H9 (cell line): Measurements from ENCODE around the gene PDZK1IP1. TPM values are rescaled to one million over a fixed set of nuclear protein-coding genes. Genes with fewer than 3 reads are reported as not detected.
"Not testable (repeated sequence)": the region's sequence is repeated elsewhere in the genome, so short reads cannot be mapped to it uniquely, and the experiment has no call there.

Experiments used
- DNase-seq: peaks from one replicate; pipeline ENCODE4 v3.0.0-alpha.2; 2017
- H2AFZ ChIP-seq: one replicate; pipeline ENCODE4 v1.6.1; 2013; ENCODE audit warnings: mild to moderate bottlenecking, low read length, control low read depth, moderate library complexity
- H2AK5ac ChIP-seq: 2 replicates; pipeline ENCODE4 v1.6.1; 2013; ENCODE audit warnings: low read length, control low read depth, mixed read lengths; ENCODE audit not compliant: insufficient read length
- H2BK120ac ChIP-seq: one replicate; pipeline ENCODE4 v1.6.1; 2013; ENCODE audit warnings: low read depth, mild to moderate bottlenecking, low read length, control low read depth, inconsistent platforms; ENCODE audit not compliant: poor library complexity, severe bottlenecking
- H2BK12ac ChIP-seq: 2 replicates; pipeline ENCODE4 v1.6.1; 2013; ENCODE audit warnings: low read length, control low read depth, mixed read lengths, low read depth; ENCODE audit not compliant: insufficient read length
- H2BK15ac ChIP-seq: 2 replicates; pipeline ENCODE4 v1.6.1; 2013; ENCODE audit warnings: low read depth, low read length, control low read depth
- H2BK20ac ChIP-seq: one replicate; pipeline ENCODE4 v1.6.1; 2013; ENCODE audit warnings: low read depth, mild to moderate bottlenecking, low read length, control low read depth, inconsistent platforms; ENCODE audit not compliant: poor library complexity, severe bottlenecking
- H2BK5ac ChIP-seq: 2 replicates; pipeline ENCODE4 v1.6.1; 2013; ENCODE audit warnings: low read length, control low read depth, mixed read lengths; ENCODE audit not compliant: insufficient read length
- H3K14ac ChIP-seq: 2 replicates; pipeline ENCODE4 v1.6.1; 2013; ENCODE audit warnings: low read length, control low read depth; ENCODE audit not compliant: insufficient read depth
- H3K18ac ChIP-seq: 2 replicates; pipeline ENCODE4 v1.6.1; 2013; ENCODE audit warnings: low read depth, mild to moderate bottlenecking, mixed read lengths, low read length, control low read depth; ENCODE audit not compliant: insufficient read length
- H3K23ac ChIP-seq: 2 replicates; pipeline ENCODE4 v1.6.1; 2013; ENCODE audit warnings: low read length, control low read depth, mixed read lengths, low read depth; ENCODE audit not compliant: insufficient read length
- H3K23me2 ChIP-seq: 2 replicates; pipeline ENCODE4 v1.6.1; 2013; ENCODE audit warnings: low read depth, mild to moderate bottlenecking, mixed read lengths, low read length, control low read depth; ENCODE audit not compliant: insufficient read length, poor library complexity, severe bottlenecking
- H3K27ac ChIP-seq: 2 replicates; pipeline ENCODE4 v1.5.1; 2013; ENCODE audit warnings: low read length, control low read depth, mixed read lengths, low read depth; ENCODE audit not compliant: insufficient read length
- H3K27me3 ChIP-seq: 2 replicates; pipeline ENCODE4 v1.6.1; 2013; ENCODE audit warnings: low read length, control low read depth, inconsistent platforms; ENCODE audit not compliant: insufficient read depth
- H3K4ac ChIP-seq: 2 replicates; pipeline ENCODE4 v1.6.1; 2013; ENCODE audit warnings: low read depth, mild to moderate bottlenecking, control low read depth, inconsistent platforms, low read length, moderate library complexity
- H3K4me1 ChIP-seq: 2 replicates; pipeline ENCODE4 v1.6.1; 2013; ENCODE audit warnings: low read length, control low read depth, inconsistent platforms; ENCODE audit not compliant: insufficient read depth
- H3K4me2 ChIP-seq: 2 replicates; pipeline ENCODE4 v1.6.1; 2013; ENCODE audit warnings: low read length, control low read depth, mixed read lengths; ENCODE audit not compliant: insufficient read length, insufficient read depth
- H3K56ac ChIP-seq: 2 replicates; pipeline ENCODE4 v1.6.1; 2013; ENCODE audit warnings: low read depth, mild to moderate bottlenecking, mixed read lengths, low read length, control low read depth; ENCODE audit not compliant: insufficient read length
- H3K79me1 ChIP-seq: 2 replicates; pipeline ENCODE4 v1.6.1; 2013; ENCODE audit warnings: low read depth, mild to moderate bottlenecking, moderate library complexity, low read length, control low read depth, inconsistent platforms; ENCODE audit not compliant: insufficient read depth, poor library complexity, severe bottlenecking
- H3K79me2 ChIP-seq: 2 replicates; pipeline ENCODE4 v1.6.1; 2013; ENCODE audit warnings: low read length, control low read depth, inconsistent platforms; ENCODE audit not compliant: insufficient read depth
- H3K9ac ChIP-seq: 2 replicates; pipeline ENCODE4 v1.6.1; 2013; ENCODE audit warnings: low read length, control low read depth, mixed read lengths; ENCODE audit not compliant: insufficient read length; ENCODE audit errors: extremely low read depth
- H3K9me3 ChIP-seq: one replicate; pipeline ENCODE4 v1.6.1; 2013; ENCODE audit warnings: low read depth, low read length, inconsistent platforms; ENCODE audit not compliant: control insufficient read depth
- H3T11ph ChIP-seq: one replicate; pipeline ENCODE4 v1.6.1; 2013; ENCODE audit warnings: mild to moderate bottlenecking, low read length, control low read depth, inconsistent platforms
- H4K20me1 ChIP-seq: one replicate; pipeline ENCODE4 v1.6.1; 2013; ENCODE audit not compliant: control insufficient read depth, insufficient read length, insufficient read depth
- H4K5ac ChIP-seq: 2 replicates; pipeline ENCODE4 v1.6.1; 2013; ENCODE audit warnings: low read depth, mild to moderate bottlenecking, mixed read lengths, low read length, control low read depth; ENCODE audit not compliant: insufficient read length
- H4K8ac ChIP-seq: replicated peaks from 2 replicates; pipeline ENCODE4 v1.6.1; 2013; ENCODE audit warnings: low read length, control low read depth, mixed read lengths, low read depth; ENCODE audit not compliant: insufficient read length
- H4K91ac ChIP-seq: 2 replicates; pipeline ENCODE4 v1.6.1; 2013; ENCODE audit warnings: low read depth, mild to moderate bottlenecking, moderate library complexity, mixed read lengths, low read length, control low read depth; ENCODE audit not compliant: insufficient read length
- H3K27ac Mint-ChIP-seq, 3 experiments: 2 replicates in 2 of 3; 3 replicates in 1 of 3; pipeline ENCODE4 v1.8.0; 2020 to 2021; ENCODE audit warnings: mixed read lengths in 3 of 3, mild to moderate bottlenecking in 1 of 3, moderate library complexity in 1 of 3
- H3K27me3 Mint-ChIP-seq: 2 replicates; pipeline ENCODE4 v1.8.0; 2021; ENCODE audit warnings: low read depth, mild to moderate bottlenecking, moderate library complexity, mixed read lengths
- H3K36me3 Mint-ChIP-seq, 3 experiments: 2 replicates in 2 of 3; 3 replicates in 1 of 3; pipeline ENCODE4 v1.8.0; 2020 to 2021; ENCODE audit warnings: low read depth in 3 of 3, mixed read lengths in 3 of 3; ENCODE audit not compliant: insufficient read depth in 1 of 3
- H3K4me1 Mint-ChIP-seq, 2 experiments: 2 replicates each; pipeline ENCODE4 v1.8.0; 2020; ENCODE audit warnings: mixed read lengths in 2 of 2
- H3K4me3 Mint-ChIP-seq, 2 experiments: 2 replicates in 1 of 2; 3 replicates in 1 of 2; pipeline ENCODE4 v1.8.0; 2020 to 2021; ENCODE audit warnings: mild to moderate bottlenecking in 2 of 2, mixed read lengths in 2 of 2, moderate library complexity in 1 of 2
- H3K9me3 Mint-ChIP-seq, 2 experiments: 2 replicates in 1 of 2; 3 replicates in 1 of 2; pipeline ENCODE4 v1.8.0; 2020; ENCODE audit warnings: mild to moderate bottlenecking in 2 of 2, mixed read lengths in 2 of 2, moderate library complexity in 1 of 2
- WGBS: extraction: QIAGEN DNeasy Blood & Tissue Kit; methylation state at CpG from one replicate; pipeline ENCODE4 v1.1.7; 2013; ENCODE audit warnings: missing lambda C conversion rate, low lambda C conversion rate, mixed read lengths; ENCODE audit not compliant: insufficient read length; ENCODE audit errors: extremely low coverage; 5-methylcytosine and 5-hydroxymethylcytosine counted together
- total RNA-seq: library from RNA; stranded (reverse); gene quantifications from 2 replicates; pipeline ENCODE4 v1.2.1, GENCODE V29; 2021
- TF ChIP-seq, protein P1 (sequence below): fragments of 200-600 bp; sonication (generic); conservative IDR thresholded peaks from 3 replicates; pipeline ENCODE4 v1.8.0; 2021; ENCODE audit warnings: antibody characterized with exemption, mild to moderate bottlenecking

Gene PDZK1IP1
- total RNA-seq, 1 experiment from 2014 or later, result not detected

DNA sequence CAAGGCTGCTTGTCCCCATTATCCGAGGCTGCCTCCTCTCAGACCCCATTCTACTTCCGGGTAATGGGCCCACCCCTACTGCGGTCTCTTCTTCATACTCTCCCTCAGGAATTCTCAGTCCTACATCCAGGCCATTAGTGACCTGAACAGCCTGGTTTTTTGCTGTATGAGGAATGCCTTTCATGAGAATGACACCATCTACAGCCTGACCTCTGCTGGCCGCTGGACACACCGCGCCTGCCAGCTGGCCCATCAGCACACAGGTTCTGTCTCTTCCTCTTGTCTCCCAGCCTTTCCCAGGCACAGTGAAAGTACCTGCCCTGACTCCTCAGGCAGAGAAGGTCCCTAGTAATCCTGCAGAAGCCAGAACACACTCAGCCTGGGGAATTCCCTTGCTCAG is 46.2 kb downstream of the PDZK1IP1 start:
- H3K79me2 ChIP-seq, H3K27me3 ChIP-seq, H2BK5ac ChIP-seq, H4K5ac ChIP-seq, H3K56ac ChIP-seq, H2BK20ac ChIP-seq, H3K9me3 Mint-ChIP-seq, H3K14ac ChIP-seq, H3K18ac ChIP-seq, H3K9ac ChIP-seq, H3K36me3 Mint-ChIP-seq, H2AFZ ChIP-seq, H2BK15ac ChIP-seq, H3K27ac Mint-ChIP-seq, H3K4me3 Mint-ChIP-seq, H3K27ac ChIP-seq, H3K27me3 Mint-ChIP-seq, H4K8ac ChIP-seq, H4K91ac ChIP-seq, H3K4me2 ChIP-seq, H3K4me1 ChIP-seq, H3K23me2 ChIP-seq, H3K4me1 Mint-ChIP-seq, H3K4ac ChIP-seq, H2BK12ac ChIP-seq, H2BK120ac ChIP-seq, H3K79me1 ChIP-seq, H3T11ph ChIP-seq, H2AK5ac ChIP-seq, H3K9me3 ChIP-seq, H3K23ac ChIP-seq, H4K20me1 ChIP-seq: not testable (repeated sequence)
- TF ChIP-seq, protein P1, sequence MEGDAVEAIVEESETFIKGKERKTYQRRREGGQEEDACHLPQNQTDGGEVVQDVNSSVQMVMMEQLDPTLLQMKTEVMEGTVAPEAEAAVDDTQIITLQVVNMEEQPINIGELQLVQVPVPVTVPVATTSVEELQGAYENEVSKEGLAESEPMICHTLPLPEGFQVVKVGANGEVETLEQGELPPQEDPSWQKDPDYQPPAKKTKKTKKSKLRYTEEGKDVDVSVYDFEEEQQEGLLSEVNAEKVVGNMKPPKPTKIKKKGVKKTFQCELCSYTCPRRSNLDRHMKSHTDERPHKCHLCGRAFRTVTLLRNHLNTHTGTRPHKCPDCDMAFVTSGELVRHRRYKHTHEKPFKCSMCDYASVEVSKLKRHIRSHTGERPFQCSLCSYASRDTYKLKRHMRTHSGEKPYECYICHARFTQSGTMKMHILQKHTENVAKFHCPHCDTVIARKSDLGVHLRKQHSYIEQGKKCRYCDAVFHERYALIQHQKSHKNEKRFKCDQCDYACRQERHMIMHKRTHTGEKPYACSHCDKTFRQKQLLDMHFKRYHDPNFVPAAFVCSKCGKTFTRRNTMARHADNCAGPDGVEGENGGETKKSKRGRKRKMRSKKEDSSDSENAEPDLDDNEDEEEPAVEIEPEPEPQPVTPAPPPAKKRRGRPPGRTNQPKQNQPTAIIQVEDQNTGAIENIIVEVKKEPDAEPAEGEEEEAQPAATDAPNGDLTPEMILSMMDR, result peak; percentile 65
- WGBS, result no CpG with 5 or more reads among the region's 6 CpGs
- DNase-seq, result peak; percentile 67

DNA sequence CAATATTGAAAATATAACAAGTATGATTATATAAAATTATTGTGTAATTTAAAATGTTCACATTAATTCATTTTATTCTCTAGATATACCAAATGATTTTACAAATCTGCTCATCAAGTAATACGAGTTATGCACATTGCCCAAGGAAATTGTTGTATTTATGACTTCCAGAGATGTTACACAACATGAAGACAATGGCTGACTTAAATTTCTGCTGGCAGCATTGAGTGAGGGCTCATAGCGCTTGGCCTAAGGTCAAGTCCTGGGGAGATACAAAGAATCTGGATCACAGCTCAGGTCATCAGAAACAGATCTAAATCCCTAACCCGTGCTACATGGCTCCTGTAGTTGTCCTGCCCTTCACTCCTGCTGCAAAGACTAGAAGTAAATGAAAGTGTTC is 49.5 kb downstream of the PDZK1IP1 start:
- H3K27me3 ChIP-seq, DNase-seq, H3K14ac ChIP-seq, H3K27ac ChIP-seq, H3K4me2 ChIP-seq, H3K79me2 ChIP-seq, H3K4me1 ChIP-seq, H2BK20ac ChIP-seq, H3K27ac Mint-ChIP-seq, H3K9me3 ChIP-seq, H4K91ac ChIP-seq, H3K36me3 Mint-ChIP-seq, H3K23me2 ChIP-seq, H3K18ac ChIP-seq, H2BK120ac ChIP-seq, H4K5ac ChIP-seq, H2BK15ac ChIP-seq, H3K23ac ChIP-seq, H3K4me1 Mint-ChIP-seq, H3K9ac ChIP-seq, H3K4me3 Mint-ChIP-seq, H2BK12ac ChIP-seq, H3T11ph ChIP-seq, H4K20me1 ChIP-seq, H2BK5ac ChIP-seq, H3K4ac ChIP-seq, H3K79me1 ChIP-seq, H3K27me3 Mint-ChIP-seq, H3K56ac ChIP-seq, H2AFZ ChIP-seq, H2AK5ac ChIP-seq, H4K8ac ChIP-seq, H3K9me3 Mint-ChIP-seq: not testable (repeated sequence)
- no CpG with 5 or more reads among the region's 3 CpGs for WGBS
